Fibroblast of gingiva (primary cell): ENCODE results near the gene DMTF1.
A peak's percentile ranks its signal among the peaks of the same experiment; 100 is the strongest.
"Not testable (repeated sequence)": the region's sequence is repeated elsewhere in the genome, so short reads cannot be mapped to it uniquely, and the experiment has no call there.

Experiments used
- DNase-seq: peaks from one replicate; pipeline ENCODE4 v3.0.0-alpha.2; 2011; ENCODE audit warnings: low read depth

DMTF1 gene, protein sequence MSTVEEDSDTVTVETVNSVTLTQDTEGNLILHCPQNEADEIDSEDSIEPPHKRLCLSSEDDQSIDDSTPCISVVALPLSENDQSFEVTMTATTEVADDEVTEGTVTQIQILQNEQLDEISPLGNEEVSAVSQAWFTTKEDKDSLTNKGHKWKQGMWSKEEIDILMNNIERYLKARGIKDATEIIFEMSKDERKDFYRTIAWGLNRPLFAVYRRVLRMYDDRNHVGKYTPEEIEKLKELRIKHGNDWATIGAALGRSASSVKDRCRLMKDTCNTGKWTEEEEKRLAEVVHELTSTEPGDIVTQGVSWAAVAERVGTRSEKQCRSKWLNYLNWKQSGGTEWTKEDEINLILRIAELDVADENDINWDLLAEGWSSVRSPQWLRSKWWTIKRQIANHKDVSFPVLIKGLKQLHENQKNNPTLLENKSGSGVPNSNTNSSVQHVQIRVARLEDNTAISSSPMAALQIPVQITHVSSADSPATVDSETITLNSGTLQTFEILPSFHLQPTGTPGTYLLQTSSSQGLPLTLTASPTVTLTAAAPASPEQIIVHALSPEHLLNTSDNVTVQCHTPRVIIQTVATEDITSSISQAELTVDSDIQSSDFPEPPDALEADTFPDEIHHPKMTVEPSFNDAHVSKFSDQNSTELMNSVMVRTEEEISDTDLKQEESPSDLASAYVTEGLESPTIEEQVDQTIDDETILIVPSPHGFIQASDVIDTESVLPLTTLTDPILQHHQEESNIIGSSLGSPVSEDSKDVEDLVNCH

GRCh38 chr7:87152112-87152896 lies at the start of gene DMTF1:
Gene DMTF1 (plus strand): TSS chr7:87152453. CDS start chr7:87164942, 12,489 bp downstream.
- DNase-seq, result peak; percentile 96

DNA sequence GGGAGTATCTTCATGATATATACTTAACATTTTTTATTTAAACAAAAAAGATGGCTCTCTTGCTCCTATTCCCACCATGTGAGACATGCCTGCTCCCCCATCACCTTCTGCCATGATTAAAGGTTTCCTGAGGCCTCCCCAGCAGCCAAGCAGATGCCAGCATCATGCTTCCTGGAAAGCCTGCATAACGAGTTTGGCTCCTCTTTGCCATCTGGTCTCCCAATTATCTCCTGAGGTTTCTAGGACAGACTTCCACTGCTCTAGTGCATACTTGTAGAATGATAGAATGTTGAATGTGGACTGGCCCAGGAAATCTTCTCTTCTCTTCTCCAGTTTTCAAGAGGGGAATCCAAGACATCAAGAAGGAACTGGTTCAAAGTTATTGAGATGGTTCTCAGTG lies 46.9 kb upstream of the DMTF1 start:
- DNase-seq, result no peak

DNA sequence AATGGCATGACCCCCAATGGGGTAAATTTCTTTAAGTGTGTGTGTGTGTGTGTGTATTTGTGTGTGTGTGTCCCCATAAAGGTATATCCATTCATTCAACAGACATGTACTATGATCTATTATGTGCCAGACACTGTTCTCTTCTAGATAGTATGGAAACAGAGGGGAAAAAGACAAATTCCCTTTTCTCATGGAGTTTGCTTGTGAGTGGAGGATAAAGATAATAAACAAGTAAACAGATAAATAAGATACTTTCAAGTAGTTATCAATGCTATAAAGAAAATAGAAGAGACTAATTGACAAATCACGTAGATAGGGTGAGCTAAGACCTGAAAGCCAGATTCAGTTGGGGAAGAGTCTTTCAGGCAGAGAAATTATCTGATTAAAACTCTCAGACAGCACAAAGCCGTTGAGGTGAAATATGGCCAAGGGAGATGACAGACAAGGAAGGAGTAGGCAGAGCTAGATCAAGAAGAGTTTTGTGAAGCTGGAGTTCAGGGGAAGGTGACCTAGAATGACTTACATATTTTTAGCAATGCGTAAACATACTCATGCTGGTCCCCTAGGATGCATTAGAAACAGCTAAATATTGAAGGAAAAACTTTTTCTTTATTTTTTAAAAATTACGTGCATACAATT lies 45.2 kb upstream of the DMTF1 start:
- DNase-seq, result no peak

DNA sequence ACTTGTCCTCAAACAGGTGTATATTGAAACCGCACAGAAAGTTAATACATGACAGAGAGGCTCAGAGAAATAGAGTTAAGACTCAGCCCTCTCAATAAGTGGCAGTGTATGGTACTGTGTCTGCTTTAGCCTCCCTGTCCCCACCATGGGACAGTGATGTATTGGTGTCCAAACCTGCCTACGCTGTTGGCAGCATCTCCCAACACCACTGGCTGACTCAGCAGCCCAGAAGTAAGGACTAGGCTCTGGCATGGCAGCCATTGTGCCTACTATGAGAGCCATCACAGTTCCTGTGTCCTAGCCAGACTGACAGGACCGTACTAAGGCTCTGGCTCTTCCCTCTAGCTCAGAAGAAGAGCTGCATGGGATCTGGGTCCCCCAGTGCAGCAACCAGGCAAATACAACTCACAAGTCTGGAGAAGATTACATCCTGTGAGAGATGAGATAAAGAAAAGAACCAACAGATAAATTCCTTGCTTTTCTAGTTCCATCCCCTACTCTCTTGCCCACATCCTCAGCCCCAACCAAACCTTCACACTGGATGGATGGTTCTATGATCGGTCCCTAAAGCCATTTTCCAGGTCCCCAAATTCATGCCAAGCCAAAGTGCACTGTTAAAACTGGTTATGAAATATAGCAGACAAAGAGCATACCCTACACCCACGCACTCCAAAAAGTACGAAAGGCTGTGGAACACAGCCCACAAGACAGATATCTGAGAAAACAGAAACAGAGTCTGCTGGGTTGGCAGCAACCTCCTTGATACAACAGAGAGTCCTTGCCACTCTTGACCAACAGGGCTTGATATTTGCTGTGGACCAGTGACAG lies 44.1 kb upstream of the DMTF1 start:
- no peak for DNase-seq

DNA sequence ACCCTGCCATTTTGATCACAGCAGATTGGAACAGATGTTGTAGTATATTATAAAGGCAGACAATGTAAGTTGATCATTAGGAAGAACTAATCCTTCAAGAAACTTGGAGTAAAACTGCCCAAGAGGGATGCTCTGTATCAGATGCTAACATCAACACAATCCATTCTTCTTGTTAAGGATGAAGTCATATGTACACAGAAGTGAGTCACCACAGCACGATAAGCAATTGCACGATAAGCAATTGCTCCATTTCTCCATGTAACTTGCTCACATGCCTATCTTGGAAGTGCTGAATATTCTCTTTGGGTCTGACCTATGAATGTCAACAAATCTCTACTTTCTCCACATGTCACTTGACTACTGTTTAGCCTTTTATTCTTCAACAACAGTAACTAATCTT lies 41.5 kb upstream of the DMTF1 start:
- peak; percentile 34 for DNase-seq

GRCh38 chr7:87111877-87112276 lies 40.4 kb upstream of the DMTF1 start:
- DNase-seq, result no peak

- no peak for DNase-seq
Measured at GRCh38 chr7:87113077-87113476, 39.2 kb upstream of the DMTF1 start.

- not testable (repeated sequence) for DNase-seq
Measured at GRCh38 chr7:87113904-87114303, 38.3 kb upstream of the DMTF1 start.

DNA sequence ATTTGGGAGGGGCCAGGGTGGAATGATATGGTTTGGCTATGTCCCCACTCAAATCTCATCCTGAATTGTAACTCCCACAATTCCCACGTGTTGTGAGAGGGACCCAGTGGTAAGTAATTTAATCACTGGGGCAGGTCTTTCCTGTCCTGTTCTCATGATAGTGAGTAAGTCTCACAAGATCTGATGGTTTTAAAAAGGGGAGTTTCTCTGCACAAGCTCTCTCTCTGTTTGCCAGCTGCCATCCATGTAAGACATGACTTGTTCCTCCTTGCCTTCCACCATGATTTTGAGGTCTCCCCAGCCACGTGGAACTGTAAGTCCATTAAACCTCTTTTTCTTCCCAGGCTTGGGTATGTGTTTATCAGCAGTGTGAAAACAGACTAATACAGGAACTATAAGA lies 36.5 kb upstream of the DMTF1 start:
- DNase-seq, result not testable (repeated sequence)

DNA sequence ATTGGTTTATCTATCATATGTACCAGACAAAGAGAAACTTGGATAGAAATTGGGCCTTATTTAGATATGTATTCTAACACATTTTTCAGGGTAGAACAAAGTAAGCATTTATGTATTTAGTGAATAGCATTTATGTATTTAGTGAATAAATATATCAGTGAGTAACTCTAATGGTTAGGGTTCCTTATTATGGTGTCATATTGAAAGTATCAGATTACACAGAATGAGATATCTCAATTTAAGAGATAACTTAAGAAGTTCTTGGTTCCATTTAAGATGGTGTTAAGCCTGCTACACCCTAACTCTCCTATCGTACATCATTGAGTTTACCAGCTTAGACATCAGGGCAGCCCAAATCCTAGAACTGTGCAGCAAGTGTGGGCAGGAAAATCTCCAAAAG lies 35.9 kb upstream of the DMTF1 start:
- no peak for DNase-seq

- peak; percentile 5 for DNase-seq
Measured at GRCh38 chr7:87119581-87119980, 32.7 kb upstream of the DMTF1 start.

DNA sequence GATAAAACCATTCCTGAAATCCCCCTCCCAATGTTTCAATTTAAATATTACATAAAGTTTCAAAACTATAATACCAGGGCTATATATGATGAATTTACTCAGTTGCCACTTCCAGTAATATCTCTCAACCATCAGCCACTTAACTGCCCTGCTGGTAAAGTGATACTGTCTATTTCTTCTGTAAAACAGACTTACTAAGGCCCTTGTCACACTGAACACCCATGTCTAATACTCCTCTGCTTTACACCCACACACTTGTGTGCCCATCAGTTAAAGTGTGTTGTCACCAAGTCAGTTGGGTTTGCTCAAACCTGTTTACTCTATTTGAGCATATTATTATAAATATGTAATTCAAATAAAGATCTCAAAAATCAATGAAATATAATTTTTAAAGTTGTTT lies 29.1 kb upstream of the DMTF1 start:
- no peak for DNase-seq

GRCh38 chr7:87127019-87127418 lies 25.2 kb upstream of the DMTF1 start:
- no peak for DNase-seq

- no peak for DNase-seq
Measured at GRCh38 chr7:87128861-87129267, 23.4 kb upstream of the DMTF1 start.

GRCh38 chr7:87129332-87129731 lies 22.9 kb upstream of the DMTF1 start:
- no peak for DNase-seq

DNA sequence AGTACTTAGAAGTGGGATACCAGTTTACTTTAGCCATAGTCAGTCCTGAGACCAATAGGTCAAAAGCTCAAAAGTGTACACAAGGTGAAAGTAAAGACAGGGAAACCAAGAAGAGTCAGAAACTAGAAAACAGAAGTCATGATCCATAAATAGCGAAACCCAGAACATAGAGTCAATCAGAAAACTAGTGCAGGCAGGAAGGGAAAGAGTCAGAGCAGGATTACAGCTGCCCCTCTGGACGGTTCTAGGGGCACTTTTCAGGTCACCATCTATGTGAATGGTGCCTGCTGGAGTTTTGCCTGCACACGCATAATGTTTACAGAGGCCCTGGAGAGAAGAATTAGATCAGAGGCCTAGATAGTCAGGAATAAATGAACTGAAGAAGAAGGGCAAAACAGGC lies 22.4 kb upstream of the DMTF1 start:
- no peak for DNase-seq

GRCh38 chr7:87131771-87132170 lies 20.5 kb upstream of the DMTF1 start:
- DNase-seq, result no peak

GRCh38 chr7:87137271-87137670 lies 15.0 kb upstream of the DMTF1 start:
- DNase-seq, result no peak

DNA sequence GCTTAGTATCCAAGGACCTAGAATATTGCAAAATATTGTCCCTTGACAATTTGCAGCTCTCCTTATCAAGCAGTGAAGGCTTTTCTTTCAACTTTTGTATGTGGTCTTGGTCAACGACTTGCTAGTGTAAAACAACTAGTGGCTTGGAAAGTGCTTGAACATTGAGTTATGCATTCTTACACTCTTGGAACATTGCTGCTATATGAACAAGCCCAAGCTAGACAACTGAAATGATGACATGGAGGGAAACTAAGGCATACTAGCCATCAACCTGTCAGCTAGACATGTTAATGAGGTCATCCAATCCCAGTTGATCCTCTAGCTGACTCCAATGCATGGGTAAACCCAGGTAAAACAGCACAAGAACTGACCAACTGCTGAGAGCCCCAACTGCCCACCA lies 12.7 kb upstream of the DMTF1 start:
- no peak for DNase-seq

- no peak for DNase-seq
Measured at GRCh38 chr7:87140271-87140748, 11.9 kb upstream of the DMTF1 start.

GRCh38 chr7:87144173-87144657 lies 8.0 kb upstream of the DMTF1 start:
- DNase-seq, result no peak
